Gastroesophageal sphincter (tissue), 3 donors: Measurements from ENCODE around the gene LONRF2.

Source experiments
- CTCF ChIP-seq, 4 experiments: fragments of 200-600 bp in 2 of 4; fragments of 450-650 bp in 2 of 4; sonication (generic) in 1 of 4; IDR thresholded peaks; one replicate each; pipeline ENCODE4 v1.5.1; 2017 to 2019; ENCODE audit warnings: antibody characterized with exemption in 4 of 4, mild to moderate bottlenecking in 2 of 4, moderate library complexity in 2 of 4
- EP300 ChIP-seq: sonication (generic); formaldehyde crosslinking; IDR thresholded peaks from one replicate; pipeline ENCODE4 v1.6.1; 2017; ENCODE audit warnings: antibody characterized with exemption, mild to moderate bottlenecking
- POLR2A ChIP-seq, 2 donors: fragments of 450-650 bp; IDR thresholded peaks; one replicate each; pipeline ENCODE4 v1.6.1; 2017; ENCODE audit warnings: antibody characterized with exemption in 2 of 2, mild to moderate bottlenecking in 2 of 2, moderate library complexity in 1 of 2
- POLR2AphosphoS5 ChIP-seq: sonication (generic); formaldehyde crosslinking; IDR thresholded peaks from one replicate; pipeline ENCODE4 v1.6.1; 2017; ENCODE audit warnings: antibody characterized with exemption

GRCh38 chr2:100244881-100245605 is 77.3 kb downstream of the LONRF2 start:
- TF ChIP-seq EP300 (no peak), CTCF (IDR thresholded peaks at IDR 0.05) (no peak), POLR2AphosphoS5 (no peak), POLR2A (IDR thresholded peaks at IDR 0.05) (no peak)
